CD4-positive, alpha-beta T cell treated with Interleukin-10 for 1 hour (primary cell): ENCODE measurements around the gene POTEI.
"Not testable (repeated sequence)": the region's sequence is repeated elsewhere in the genome, so short reads cannot be mapped to it uniquely, and the experiment has no call there.

Experiments used
- DNase-seq: peaks from one replicate; pipeline ENCODE4 v3.0.0-alpha.2; 2020

POTEI gene

DNA sequence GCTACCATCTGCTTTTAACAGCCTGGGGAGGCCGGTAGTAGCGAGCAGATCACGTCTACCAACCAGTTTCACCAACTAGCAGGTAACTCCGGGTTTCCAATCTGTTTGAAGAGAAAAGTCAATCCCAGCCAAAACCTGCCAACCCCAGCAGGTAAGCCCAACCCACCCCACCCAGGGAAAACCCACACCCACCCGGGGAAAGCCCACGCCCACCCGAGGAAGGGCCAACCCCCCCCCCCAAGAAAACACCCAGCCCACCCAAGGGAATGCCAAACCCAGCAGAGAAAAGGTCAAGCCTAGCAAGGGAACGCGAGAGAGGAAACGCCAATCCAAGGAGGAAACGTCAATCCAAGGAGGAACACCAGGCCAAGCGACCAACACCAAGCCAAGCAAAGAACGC, at the start of gene POTEI:
TSS of gene POTEI (minus strand) at position 101 of the 400 bp plus-strand sequence. CDS start at position 8, 93 bp downstream.
- DNase-seq, result not testable (repeated sequence)

DNA sequence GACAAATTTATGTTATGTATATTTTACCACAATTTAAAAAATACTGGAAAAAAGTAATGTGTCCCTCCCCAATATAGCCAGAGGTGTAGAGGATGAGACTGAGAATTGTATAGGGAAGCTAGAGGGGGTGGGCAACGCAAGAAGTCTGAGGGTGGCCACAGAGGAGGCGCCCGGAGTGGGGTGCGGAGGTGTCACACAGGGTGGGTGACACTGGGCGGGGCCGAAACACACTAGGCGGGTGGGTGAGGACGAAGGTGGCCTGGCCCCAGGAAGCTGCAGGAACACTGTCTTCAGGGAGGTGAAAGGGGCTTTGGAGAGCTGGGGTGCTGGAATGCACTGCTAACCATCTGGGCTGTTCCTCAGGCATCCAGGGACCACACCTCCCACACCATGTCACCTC, 47.3 kb upstream of the POTEI start:
- DNase-seq, result not testable (repeated sequence)

- DNase-seq, result not testable (repeated sequence)
Measured at GRCh38 chr2:130554178-130554577, 45.0 kb upstream of the POTEI start.

DNA sequence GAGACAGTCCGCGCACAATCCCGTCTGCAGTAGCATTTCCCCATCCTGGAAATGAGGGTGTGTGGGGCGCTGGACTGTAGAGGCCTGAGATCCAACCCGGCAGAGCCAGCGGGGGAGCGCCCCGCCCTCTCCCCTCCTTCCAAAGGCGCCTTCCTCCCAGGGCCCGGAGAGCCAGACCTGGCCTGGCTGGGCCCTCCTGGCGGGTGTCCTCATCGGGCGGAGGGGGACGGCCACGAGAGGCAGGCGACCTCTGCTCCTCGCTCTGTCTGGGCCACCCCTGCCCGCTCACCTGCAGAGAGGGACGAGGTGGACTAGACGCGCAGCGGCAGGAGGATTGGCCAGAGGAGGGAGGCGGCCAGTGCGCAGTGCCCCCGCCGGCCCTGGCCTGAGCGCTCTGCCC, 40.3 kb upstream of the POTEI start:
- not testable (repeated sequence) for DNase-seq

- not testable (repeated sequence) for DNase-seq
Measured at GRCh38 chr2:130548418-130548817, 39.3 kb upstream of the POTEI start.

- not testable (repeated sequence) for DNase-seq
Measured at GRCh38 chr2:130544978-130545377, 35.9 kb upstream of the POTEI start.

- not testable (repeated sequence) for DNase-seq
Measured at GRCh38 chr2:130543785-130544528, 34.8 kb upstream of the POTEI start.

- not testable (repeated sequence) for DNase-seq
Measured at GRCh38 chr2:130542789-130543188, 33.7 kb upstream of the POTEI start.

GRCh38 chr2:130538271-130538670, 29.1 kb upstream of the POTEI start:
- DNase-seq, result not testable (repeated sequence)

DNA sequence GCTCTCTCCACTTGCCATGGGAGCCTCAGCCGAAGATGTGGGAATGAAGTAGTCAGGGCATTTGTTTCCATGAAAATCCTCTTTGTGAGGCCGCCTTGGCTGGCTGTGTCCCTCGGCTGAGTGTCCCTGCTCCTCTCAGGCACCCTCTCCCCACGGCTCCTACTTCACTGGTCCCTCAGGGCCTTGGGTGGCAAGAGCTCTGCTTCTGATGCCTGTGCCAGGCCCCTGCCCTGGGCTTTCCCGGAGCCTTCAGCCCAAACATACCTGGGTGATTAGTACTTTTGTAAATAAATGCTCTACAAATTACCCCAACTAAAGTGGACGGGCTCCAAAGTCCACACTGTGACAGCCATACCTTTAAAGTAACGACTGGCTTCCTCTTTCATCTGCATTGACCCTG, 27.5 kb upstream of the POTEI start:
- DNase-seq, result not testable (repeated sequence)

- not testable (repeated sequence) for DNase-seq
Measured at GRCh38 chr2:130531672-130532071, 22.5 kb upstream of the POTEI start.

DNA sequence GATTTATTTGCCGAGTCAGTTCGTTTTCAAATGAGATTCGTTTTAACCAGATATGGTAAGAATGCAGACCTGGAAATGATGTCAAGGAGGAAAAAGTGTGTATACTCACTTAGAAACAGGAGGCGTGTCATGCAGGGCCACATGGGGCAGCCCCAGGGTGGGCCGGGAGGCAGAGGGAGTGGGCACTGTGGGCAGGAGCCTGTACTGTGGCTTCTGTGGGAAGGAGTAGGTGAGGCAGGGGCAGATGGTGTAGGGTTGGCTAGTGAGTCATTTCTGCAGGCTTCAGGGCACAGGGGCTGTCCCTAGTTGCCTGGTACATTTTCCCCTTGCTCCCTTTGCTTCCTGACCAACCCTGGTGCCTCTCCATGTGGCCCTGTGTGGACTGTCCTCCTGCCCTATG, 22.1 kb upstream of the POTEI start:
- DNase-seq, result not testable (repeated sequence)

GRCh38 chr2:130530212-130530611, 21.1 kb upstream of the POTEI start:
- DNase-seq, result not testable (repeated sequence)

DNA sequence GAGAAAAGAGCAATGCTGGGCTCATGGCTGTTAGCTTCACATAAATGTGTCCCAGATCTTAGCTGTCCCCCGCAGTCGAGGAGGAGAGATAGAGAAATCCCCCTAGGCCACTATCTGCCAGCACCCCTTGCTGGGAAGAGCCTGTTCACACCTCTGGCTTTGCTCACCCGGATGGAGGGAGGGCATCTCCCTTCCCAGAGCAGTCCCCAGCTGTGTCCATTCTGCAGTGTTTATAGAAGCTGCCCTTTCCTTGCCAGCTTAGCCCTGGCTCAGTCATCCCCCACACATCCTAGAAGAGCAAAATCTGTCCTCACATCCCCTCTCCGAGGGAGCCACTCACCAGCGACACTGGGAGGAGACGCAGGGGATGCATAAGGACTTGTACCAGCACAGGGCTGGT, 20.4 kb upstream of the POTEI start:
- not testable (repeated sequence) for DNase-seq

DNA sequence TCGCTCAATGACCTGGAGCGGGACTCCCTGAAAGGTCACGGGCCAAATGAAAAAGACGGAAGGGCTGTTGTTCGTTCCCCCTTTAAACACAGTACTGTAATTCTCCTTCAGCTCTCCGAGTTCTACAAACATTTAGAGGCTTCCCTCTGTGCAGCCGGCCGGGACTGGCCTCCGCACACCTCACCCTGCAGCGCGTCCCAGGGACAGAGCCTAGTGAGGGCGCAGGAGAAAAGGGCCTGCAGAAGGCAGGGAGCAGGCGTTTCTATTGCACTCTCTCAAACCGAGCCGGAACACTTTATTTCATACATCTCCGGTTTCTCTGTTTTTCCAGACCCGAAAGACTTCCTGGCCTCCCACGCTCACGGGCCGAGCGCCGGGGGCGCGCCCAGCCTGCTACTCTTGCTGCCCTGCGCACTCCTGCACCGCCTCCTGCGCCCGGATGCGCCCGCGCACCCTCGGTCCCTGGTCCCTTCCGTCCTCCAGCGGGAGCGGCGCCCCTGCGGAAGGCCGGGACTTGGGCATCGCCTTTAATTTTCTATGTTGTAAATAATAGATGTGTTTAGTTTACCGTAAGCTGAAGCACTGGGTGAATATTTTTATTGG, 18.3 kb upstream of the POTEI start:
- DNase-seq, result not testable (repeated sequence)

GRCh38 chr2:130522390-130522789, 13.3 kb upstream of the POTEI start:
- not testable (repeated sequence) for DNase-seq

GRCh38 chr2:130520992-130521391, 11.9 kb upstream of the POTEI start, which contains the start of gene CFC1B:
Gene CFC1B, plus strand, starts transcription at chr2:130521222. Its CDS starts 263 bp downstream, at chr2:130521485.
- not testable (repeated sequence) for DNase-seq

GRCh38 chr2:130518516-130519106, 9.5 kb upstream of the POTEI start:
- DNase-seq, result not testable (repeated sequence)

GRCh38 chr2:130511747-130512451, 2.8 kb upstream of the POTEI start:
- DNase-seq, result not testable (repeated sequence)

DNA sequence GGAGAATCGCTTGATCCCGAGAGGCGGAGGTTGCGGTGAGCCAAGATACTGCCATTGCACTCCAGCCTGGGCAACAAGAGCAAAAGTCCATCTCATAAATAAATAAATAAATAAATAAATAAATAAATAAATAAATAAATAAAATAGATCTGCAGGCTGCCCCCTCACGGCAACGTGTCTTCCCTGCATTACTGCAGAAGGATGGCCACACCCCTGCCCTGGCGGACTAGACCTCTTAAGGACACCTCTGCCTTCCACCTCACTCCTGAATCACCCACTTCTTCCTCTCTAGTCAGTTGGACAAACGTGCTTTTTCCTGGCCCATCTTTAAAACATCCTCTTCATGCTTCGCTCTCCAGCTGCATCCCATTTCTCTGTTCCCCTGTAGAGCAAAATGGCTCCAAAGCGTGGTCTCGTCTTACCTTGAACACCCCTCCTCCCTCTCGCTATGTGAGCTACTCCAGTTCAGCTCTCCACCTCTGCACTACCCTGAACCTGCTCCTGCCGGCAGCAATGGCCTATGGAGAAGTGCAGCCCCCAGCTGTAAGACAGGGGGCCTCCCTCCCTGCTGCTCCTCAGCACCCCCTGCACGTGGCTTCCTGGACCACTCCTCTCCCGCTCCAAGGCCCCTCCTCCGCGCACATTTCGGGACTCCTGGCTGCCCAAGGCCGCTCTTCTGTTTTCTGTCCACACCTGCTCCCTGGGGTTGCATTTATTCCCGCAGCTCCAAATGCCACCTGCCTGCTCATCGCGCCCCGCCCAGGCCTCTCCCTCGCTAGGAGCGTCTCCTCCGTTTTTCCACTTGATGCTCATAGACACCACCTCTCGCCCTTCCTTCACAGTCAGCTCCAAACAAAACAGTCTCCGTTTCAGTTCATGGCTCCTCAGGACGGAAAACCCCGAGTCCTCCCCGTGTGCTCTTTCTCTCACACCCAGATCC, 1.9 kb upstream of the POTEI start:
- not testable (repeated sequence) for DNase-seq

DNA sequence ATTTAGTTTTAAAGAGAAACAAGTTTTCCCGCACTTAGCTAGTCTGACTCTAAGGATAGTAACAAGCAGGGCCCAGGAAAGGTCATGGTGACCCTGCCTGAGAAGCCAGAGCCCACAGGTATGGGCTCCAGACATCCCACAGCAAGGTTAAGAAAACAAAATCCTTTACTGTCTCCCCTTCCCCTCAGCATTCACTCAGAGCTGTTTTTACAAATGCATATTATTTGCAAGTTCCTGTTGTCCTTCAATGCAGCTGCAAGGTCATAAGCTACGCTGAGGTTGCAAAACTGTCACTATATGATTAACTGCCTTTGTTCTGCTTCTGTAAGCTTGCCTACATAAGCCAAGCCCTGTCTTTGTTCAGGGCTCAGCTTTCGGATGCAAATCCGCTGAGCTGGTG, 18.1 kb downstream of the POTEI start:
- not testable (repeated sequence) for DNase-seq

- not testable (repeated sequence) for DNase-seq
Measured at GRCh38 chr2:130455413-130455812, 53.7 kb downstream of the POTEI start.
